Peyer's patch (tissue), 4 donors: ENCODE measurements around the gene H6PD. TPM values are rescaled to one million over a fixed set of nuclear protein-coding genes. Genes with fewer than 3 reads are reported as not detected.

Source experiments
- DNase-seq, 3 donors: peaks; one replicate each; pipeline ENCODE4 v3.0.0-alpha.2; 2017 to 2019
- H3K27ac ChIP-seq, 4 donors: fragments of 200-600 bp; sonication (generic); one replicate each; pipeline ENCODE4 v1.5.1; 2016 to 2019
- H3K27me3 ChIP-seq, 2 donors: fragments of 200-600 bp; sonication (generic); one replicate each; pipeline ENCODE4 v1.5.1; 2019
- H3K36me3 ChIP-seq, 3 donors: fragments of 200-600 bp; sonication (generic); one replicate each; pipeline ENCODE4 v1.5.1; 2016 to 2019
- H3K4me1 ChIP-seq, 4 donors: fragments of 200-600 bp; sonication (generic); one replicate each; pipeline ENCODE4 v1.5.1; 2016 to 2019
- H3K4me3 ChIP-seq, 4 donors: fragments of 200-600 bp; sonication (generic); 1 replicate in 3 of 4; 2 replicates in 1 of 4; pipeline ENCODE4 v1.5.1; 2016 to 2019; ENCODE audit warnings: mild to moderate bottlenecking in 1 of 4
- H3K9me3 ChIP-seq, 4 donors: fragments of 200-600 bp; sonication (generic); one replicate each; pipeline ENCODE4 v1.5.1; 2016 to 2019; ENCODE audit warnings: mild to moderate bottlenecking in 1 of 4
- CTCF ChIP-seq, 6 experiments: fragments of 450-650 bp in 4 of 6; fragments of 200-600 bp in 2 of 6; sonication (generic) in 1 of 6; IDR thresholded peaks; one replicate each; pipeline ENCODE4 v1.5.1; 2017 to 2019; ENCODE audit warnings: antibody characterized with exemption in 6 of 6, mild to moderate bottlenecking in 3 of 6, moderate library complexity in 1 of 6
- POLR2A ChIP-seq, 2 donors: fragments of 450-650 bp; IDR thresholded peaks; one replicate each; pipeline ENCODE4 v1.5.1; 2017; ENCODE audit warnings: antibody characterized with exemption in 2 of 2, mild to moderate bottlenecking in 2 of 2, moderate library complexity in 2 of 2
- total RNA-seq, 4 donors: library from RNA; depleted of rRNA; stranded (reverse); fragments of >200 nt; gene quantifications; one replicate each; pipeline ENCODE4 v1.1.0, GENCODE V29; 2016

Gene H6PD
- total RNA-seq, 4 donors from 2014 or later, result 23.1 to 72.9 (median 37.2) TPM

GRCh38 chr1:9238550-9238949, 4.0 kb downstream of the H6PD start:
- H3K27ac ChIP-seq, result peak overlapping the region; percentile 33 to 71 (median 54)
- no peak for DNase-seq
- H3K36me3 ChIP-seq, result no peaks in the 10 kb centered on the region
- H3K27me3 ChIP-seq, result no peaks in the 10 kb centered on the region
- TF ChIP-seq POLR2A (IDR thresholded peaks at IDR 0.05), result no peak
- TF ChIP-seq CTCF (IDR thresholded peaks at IDR 0.05), result no peak
- no peaks in the 10 kb centered on the region for H3K9me3 ChIP-seq
- no peak overlapping the region for H3K4me3 ChIP-seq
- peaks cover 8 to 74% (median 18%) of the 10 kb centered on the region in 4 donors for H3K4me1 ChIP-seq

GRCh38 chr1:9239622-9240401, 5.2 kb downstream of the H6PD start:
- peak; percentile 56 to 85 (median 72) for DNase-seq
- H3K4me1 ChIP-seq, result peaks cover 8 to 76% (median 18%) of the 10 kb centered on the region in 4 donors
- H3K36me3 ChIP-seq, result no peaks in the 10 kb centered on the region
- H3K27ac ChIP-seq, result peak overlapping the region; percentile 33 to 71 (median 50)
- no peaks in the 10 kb centered on the region for H3K9me3 ChIP-seq
- peak overlapping the region in 1 of 4 donors; percentile 29 for H3K4me3 ChIP-seq
- no peaks in the 10 kb centered on the region for H3K27me3 ChIP-seq
- no peak for TF ChIP-seq CTCF (IDR thresholded peaks at IDR 0.05)
- no peak for TF ChIP-seq POLR2A (IDR thresholded peaks at IDR 0.05)

- peak overlapping the region in 3 of 4 donors; percentile 34 to 71 (median 66) for H3K27ac ChIP-seq
These were observed 6.6 kb downstream of the H6PD start for GRCh38 chr1:9240914-9241820.

GRCh38 chr1:9241891-9242290, 7.3 kb downstream of the H6PD start:
- H3K27me3 ChIP-seq, result no peaks in the 10 kb centered on the region
- no peak overlapping the region for H3K4me3 ChIP-seq
- no peaks in the 10 kb centered on the region for H3K9me3 ChIP-seq
- TF ChIP-seq CTCF (IDR thresholded peaks at IDR 0.05) (no peak), POLR2A (IDR thresholded peaks at IDR 0.05) (no peak)
- H3K27ac ChIP-seq, result peak overlapping the region in 2 of 4 donors; percentile 52 to 74
- peaks cover 0 to 6% (median 0%) of the 10 kb centered on the region in 3 donors for H3K36me3 ChIP-seq
- no peak for DNase-seq
- H3K4me1 ChIP-seq, result peaks cover 8 to 60% (median 12%) of the 10 kb centered on the region in 4 donors

More at GRCh38 chr1:9240914-9241820, 6.6 kb downstream of the H6PD start:
- Histone ChIP-seq H3K27me3 (no peaks in the 10 kb centered on the region), H3K4me3 (no peak overlapping the region), H3K36me3 (peaks cover 0 to 4% (median 0%) of the 10 kb centered on the region in 3 donors), H3K9me3 (no peaks in the 10 kb centered on the region), H3K4me1 (peaks cover 8 to 67% (median 12%) of the 10 kb centered on the region in 4 donors)
- DNase-seq, result no peak
- TF ChIP-seq POLR2A (IDR thresholded peaks at IDR 0.05) (no peak), CTCF (IDR thresholded peaks at IDR 0.05) (no peak)

- no peak for TF ChIP-seq POLR2A (IDR thresholded peaks at IDR 0.05)
- TF ChIP-seq CTCF (IDR thresholded peaks at IDR 0.05), result no peak
These were observed 7.9 kb downstream of the H6PD start for GRCh38 chr1:9242338-9242969.

More at GRCh38 chr1:9242338-9242969, 7.9 kb downstream of the H6PD start:
- DNase-seq, result peak in 2 of 3 donors; percentile 65 to 74
- H3K4me3 ChIP-seq, result no peak overlapping the region
- peak overlapping the region; percentile 31 to 74 (median 45) for H3K27ac ChIP-seq
- H3K36me3 ChIP-seq, result peaks cover 0 to 11% (median 0%) of the 10 kb centered on the region in 3 donors
- H3K4me1 ChIP-seq, result peaks cover 8 to 56% (median 12%) of the 10 kb centered on the region in 4 donors
- H3K27me3 ChIP-seq, result no peaks in the 10 kb centered on the region
- no peaks in the 10 kb centered on the region for H3K9me3 ChIP-seq
